Measurements from ENCODE around the gene SCARB1. TPM values are rescaled to one million over a fixed set of nuclear protein-coding genes. Genes with fewer than 3 reads are reported as not detected.

SCARB1 gene
- total and polyA plus RNA-seq, 2 donors (not counting 1 experiment from before 2014, with no cell fraction given), result 14.7 to 32.5 TPM

DNA sequence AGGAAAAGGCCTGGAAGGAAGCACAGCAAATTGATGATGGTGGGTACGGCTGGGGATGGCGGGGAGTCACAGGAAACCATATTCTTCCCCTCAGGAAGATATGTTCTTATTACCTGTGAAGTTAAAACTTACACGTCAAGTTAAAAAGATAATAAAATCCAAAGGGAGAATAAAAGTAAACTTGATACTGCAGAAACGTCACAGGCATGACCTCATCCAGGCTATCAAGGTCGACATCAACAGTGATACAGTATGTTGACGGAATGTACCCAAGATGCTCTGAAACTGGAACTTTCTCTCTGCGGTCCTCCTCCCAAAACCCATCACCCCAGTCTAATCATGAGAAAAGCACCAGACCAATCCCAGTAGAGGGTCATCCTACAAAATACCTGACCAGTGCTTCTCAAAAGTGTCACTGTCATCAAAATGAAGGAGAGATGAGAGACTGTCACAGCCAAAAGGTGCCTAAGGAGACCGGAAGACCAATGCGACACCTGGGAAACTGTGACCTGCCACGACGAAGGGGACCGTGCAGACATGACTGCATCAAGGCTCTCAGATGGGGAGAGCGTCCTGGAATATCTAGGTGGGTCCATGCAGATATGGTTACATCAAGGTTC is 74.6 kb downstream of the SCARB1 start:
- Histone ChIP-seq H3K27ac (ENCODE audit: insufficient read depth, low read length) (no peak overlapping the region), H3K4me2 (ENCODE audit: extremely low read depth, insufficient read depth, low read length) (no peak overlapping the region), H3K79me2 (ENCODE audit: control insufficient read depth, insufficient read depth, low read length) (no peaks in the 10 kb centered on the region), H3K9me3 (ENCODE audit: control insufficient read depth, insufficient read depth, low read depth, low read length) (no peaks in the 10 kb centered on the region), H2AFZ (ENCODE audit: low read length) (no peak overlapping the region), H3K4me1 (ENCODE audit: control insufficient read depth, extremely low read depth, insufficient read depth, low read length) (no peaks in the 10 kb centered on the region), H4K20me1 (ENCODE audit: control insufficient read depth, extremely low read depth, insufficient read depth, low read length) (no peaks in the 10 kb centered on the region), H3K27me3 (ENCODE audit: control insufficient read depth, insufficient read depth, low read length) (no peaks in the 10 kb centered on the region), H3K9ac (ENCODE audit: insufficient read depth, low read length) (no peak overlapping the region), H3K36me3 (ENCODE audit: control insufficient read depth, insufficient read depth, low read length) (peaks cover 1% of the 10 kb centered on the region), H3K4me3 (replicated peaks in 1 of 4; ENCODE audit: control extremely low read depth in 1 of 4, insufficient read depth in 1 of 4, low read depth in 3 of 4, low read length in 4 of 4) (no peak overlapping the region)
- TF ChIP-seq, protein P1, sequence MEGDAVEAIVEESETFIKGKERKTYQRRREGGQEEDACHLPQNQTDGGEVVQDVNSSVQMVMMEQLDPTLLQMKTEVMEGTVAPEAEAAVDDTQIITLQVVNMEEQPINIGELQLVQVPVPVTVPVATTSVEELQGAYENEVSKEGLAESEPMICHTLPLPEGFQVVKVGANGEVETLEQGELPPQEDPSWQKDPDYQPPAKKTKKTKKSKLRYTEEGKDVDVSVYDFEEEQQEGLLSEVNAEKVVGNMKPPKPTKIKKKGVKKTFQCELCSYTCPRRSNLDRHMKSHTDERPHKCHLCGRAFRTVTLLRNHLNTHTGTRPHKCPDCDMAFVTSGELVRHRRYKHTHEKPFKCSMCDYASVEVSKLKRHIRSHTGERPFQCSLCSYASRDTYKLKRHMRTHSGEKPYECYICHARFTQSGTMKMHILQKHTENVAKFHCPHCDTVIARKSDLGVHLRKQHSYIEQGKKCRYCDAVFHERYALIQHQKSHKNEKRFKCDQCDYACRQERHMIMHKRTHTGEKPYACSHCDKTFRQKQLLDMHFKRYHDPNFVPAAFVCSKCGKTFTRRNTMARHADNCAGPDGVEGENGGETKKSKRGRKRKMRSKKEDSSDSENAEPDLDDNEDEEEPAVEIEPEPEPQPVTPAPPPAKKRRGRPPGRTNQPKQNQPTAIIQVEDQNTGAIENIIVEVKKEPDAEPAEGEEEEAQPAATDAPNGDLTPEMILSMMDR (conservative IDR thresholded peaks at IDR 0.05 in 1 of 2, IDR thresholded peaks at IDR 0.05 in 1 of 2; ENCODE audit: low read depth in 1 of 2, low read length in 2 of 2), result no peak
- TF ChIP-seq EZH2 (IDR thresholded peaks at IDR 0.05; ENCODE audit: low read length, missing control alignments), result no peak
- DNase-seq (ENCODE audit: low read depth in 2 of 2), result no peak

DNA sequence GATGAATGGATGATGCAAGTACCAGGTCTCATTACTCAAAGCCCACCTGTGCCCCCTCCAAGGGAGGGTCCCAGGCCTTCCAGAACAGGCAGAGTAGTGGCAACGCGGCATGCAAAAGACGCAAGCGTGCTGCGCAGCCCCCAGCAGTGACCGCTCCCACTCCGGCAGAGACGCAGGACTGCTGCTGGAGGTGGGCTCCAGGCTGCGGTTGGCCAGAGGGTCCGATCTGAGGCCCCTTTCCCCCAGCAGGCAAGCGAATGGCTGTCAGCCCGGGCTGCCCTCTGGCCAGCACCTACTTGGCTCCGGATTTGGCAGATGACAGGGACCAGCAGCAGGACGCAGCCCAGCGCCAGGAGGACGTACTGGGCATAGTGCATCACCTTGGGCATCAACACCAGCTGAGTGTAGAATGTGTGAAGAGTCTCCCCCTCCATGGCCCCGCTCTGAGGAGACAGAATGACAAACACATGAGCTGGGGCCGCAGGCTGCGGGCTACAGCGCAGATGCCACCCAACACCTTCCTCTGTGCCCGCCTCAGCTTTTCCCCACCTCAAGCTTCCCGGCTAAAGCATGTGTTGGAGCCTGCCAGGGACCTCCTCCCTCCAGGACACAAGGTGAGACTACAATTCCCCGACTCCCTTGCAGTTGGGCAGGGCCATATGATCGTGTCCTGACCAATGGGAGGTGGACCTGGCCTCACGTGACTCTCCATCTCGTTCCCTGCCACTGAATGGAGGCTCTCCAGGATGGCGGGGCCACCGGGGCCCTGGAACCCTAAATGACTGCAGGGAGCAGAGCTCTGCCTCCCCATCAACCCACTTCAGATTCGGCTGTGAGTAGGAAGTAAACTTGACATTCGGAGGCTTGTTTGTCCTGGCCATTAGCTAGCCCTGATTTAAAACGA is 77.4 kb downstream of the SCARB1 start:
- Histone ChIP-seq H3K36me3 (ENCODE audit: control insufficient read depth, insufficient read depth, low read length) (peaks cover 1% of the 10 kb centered on the region), H3K4me1 (ENCODE audit: control insufficient read depth, extremely low read depth, insufficient read depth, low read length) (no peaks in the 10 kb centered on the region), H3K27ac (ENCODE audit: insufficient read depth, low read length) (no peak overlapping the region), H3K9me3 (ENCODE audit: control insufficient read depth, insufficient read depth, low read depth, low read length) (no peaks in the 10 kb centered on the region), H3K4me3 (replicated peaks in 1 of 4; ENCODE audit: control extremely low read depth in 1 of 4, insufficient read depth in 1 of 4, low read depth in 3 of 4, low read length in 4 of 4) (peak overlapping the region; percentile 35 to 62 (median 46)), H3K9ac (ENCODE audit: insufficient read depth, low read length) (no peak overlapping the region), H3K4me2 (ENCODE audit: extremely low read depth, insufficient read depth, low read length) (peak overlapping the region; percentile 40), H3K27me3 (ENCODE audit: control insufficient read depth, insufficient read depth, low read length) (no peaks in the 10 kb centered on the region), H2AFZ (ENCODE audit: low read length) (peak overlapping the region; percentile 50), H3K79me2 (ENCODE audit: control insufficient read depth, insufficient read depth, low read length) (no peaks in the 10 kb centered on the region), H4K20me1 (ENCODE audit: control insufficient read depth, extremely low read depth, insufficient read depth, low read length) (no peaks in the 10 kb centered on the region)
- DNase-seq (ENCODE audit: low read depth in 2 of 2), result peak; percentile 88 to 92
- TF ChIP-seq, protein P1 (conservative IDR thresholded peaks at IDR 0.05 in 1 of 2, IDR thresholded peaks at IDR 0.05 in 1 of 2; ENCODE audit: low read depth in 1 of 2, low read length in 2 of 2), result no peak
- no peak for TF ChIP-seq EZH2 (IDR thresholded peaks at IDR 0.05; ENCODE audit: low read length, missing control alignments)

DNA sequence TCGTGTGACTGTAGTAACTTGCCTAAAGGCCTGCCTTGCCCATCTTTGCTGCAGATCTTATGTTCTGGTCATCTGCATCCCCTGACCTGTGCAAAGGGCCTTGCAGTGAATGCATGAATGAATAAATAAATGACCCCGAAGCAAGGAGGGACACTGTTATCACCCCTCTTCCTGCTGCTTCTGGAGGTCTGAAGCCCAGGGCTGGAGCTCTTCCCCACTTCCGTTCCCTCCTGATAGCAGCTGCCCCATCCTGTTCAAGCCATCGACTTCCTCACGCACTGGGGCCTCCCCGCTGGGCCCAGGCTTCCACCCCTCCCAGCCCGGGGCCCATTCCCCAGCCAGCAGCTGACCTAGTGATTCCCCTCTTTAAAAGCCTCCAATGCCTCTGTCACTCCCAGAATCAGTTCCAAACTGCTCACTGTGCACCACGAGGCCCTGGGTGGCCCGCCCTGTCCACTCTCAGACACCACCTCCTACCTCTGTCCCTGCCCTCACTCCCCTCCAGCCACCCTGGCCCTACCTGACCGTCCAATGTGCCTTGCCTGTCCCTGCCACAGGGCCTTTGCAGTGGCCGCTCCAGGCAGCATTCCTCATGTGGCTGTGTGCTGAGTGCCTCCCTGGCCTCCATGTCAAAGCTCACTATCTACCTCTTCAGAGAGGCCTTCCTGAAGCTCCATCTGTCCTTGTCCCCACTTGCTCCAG is 78.6 kb downstream of the SCARB1 start:
- Histone ChIP-seq H3K4me2 (ENCODE audit: extremely low read depth, insufficient read depth, low read length) (no peak overlapping the region), H3K27ac (ENCODE audit: insufficient read depth, low read length) (no peak overlapping the region), H4K20me1 (ENCODE audit: control insufficient read depth, extremely low read depth, insufficient read depth, low read length) (no peaks in the 10 kb centered on the region), H3K4me3 (replicated peaks in 1 of 4; ENCODE audit: control extremely low read depth in 1 of 4, insufficient read depth in 1 of 4, low read depth in 3 of 4, low read length in 4 of 4) (no peak overlapping the region), H3K4me1 (ENCODE audit: control insufficient read depth, extremely low read depth, insufficient read depth, low read length) (no peaks in the 10 kb centered on the region), H3K36me3 (ENCODE audit: control insufficient read depth, insufficient read depth, low read length) (peaks cover 1% of the 10 kb centered on the region), H3K27me3 (ENCODE audit: control insufficient read depth, insufficient read depth, low read length) (no peaks in the 10 kb centered on the region), H3K9me3 (ENCODE audit: control insufficient read depth, insufficient read depth, low read depth, low read length) (no peaks in the 10 kb centered on the region), H3K9ac (ENCODE audit: insufficient read depth, low read length) (no peak overlapping the region), H2AFZ (ENCODE audit: low read length) (no peak overlapping the region), H3K79me2 (ENCODE audit: control insufficient read depth, insufficient read depth, low read length) (no peaks in the 10 kb centered on the region)
- TF ChIP-seq, protein P1 (conservative IDR thresholded peaks at IDR 0.05 in 1 of 2, IDR thresholded peaks at IDR 0.05 in 1 of 2; ENCODE audit: low read depth in 1 of 2, low read length in 2 of 2), result no peak
- no peak for TF ChIP-seq EZH2 (IDR thresholded peaks at IDR 0.05; ENCODE audit: low read length, missing control alignments)
- no peak for DNase-seq (ENCODE audit: low read depth in 2 of 2)
